Retina (tissue), 1 donor: Measurements from ENCODE around the gene KCNT1.

ENCODE experiments used
- DNase-seq: peaks from one replicate; pipeline ENCODE4 v3.0.0-alpha.2; 2016

KCNT1 gene

GRCh38 chr9:135804581-135805421 lies 102.8 kb downstream of the KCNT1 start:
- no peak for DNase-seq

- no peak for DNase-seq
Measured at GRCh38 chr9:135805422-135806022, 103.5 kb downstream of the KCNT1 start.

- DNase-seq = no peak
Measured at GRCh38 chr9:135809166-135809565, 107.2 kb downstream of the KCNT1 start.

- DNase-seq = no peak
Measured at GRCh38 chr9:135810806-135811575, 109.0 kb downstream of the KCNT1 start.

- no peak for DNase-seq
Measured at GRCh38 chr9:135811801-135812200, 109.8 kb downstream of the KCNT1 start.

- no peak for DNase-seq
Measured at GRCh38 chr9:135812961-135813360, 111.0 kb downstream of the KCNT1 start.

GRCh38 chr9:135813671-135814290 lies 111.8 kb downstream of the KCNT1 start:
- no peak for DNase-seq

- no peak for DNase-seq
Measured at GRCh38 chr9:135814421-135815095, 112.6 kb downstream of the KCNT1 start.

- DNase-seq = no peak
Measured at GRCh38 chr9:135815413-135815812, 113.4 kb downstream of the KCNT1 start.

- no peak for DNase-seq
Measured at GRCh38 chr9:135815830-135816650, 114.1 kb downstream of the KCNT1 start.

GRCh38 chr9:135816651-135816970 lies 114.6 kb downstream of the KCNT1 start:
- DNase-seq = no peak

- no peak for DNase-seq
Measured at GRCh38 chr9:135817951-135818717, 116.1 kb downstream of the KCNT1 start.

GRCh38 chr9:135818718-135819475 lies 116.9 kb downstream of the KCNT1 start:
- no peak for DNase-seq

- DNase-seq = no peak
Measured at GRCh38 chr9:135819905-135820304, 117.9 kb downstream of the KCNT1 start.

GRCh38 chr9:135820661-135821060 lies 118.7 kb downstream of the KCNT1 start:
- no peak for DNase-seq

GRCh38 chr9:135821116-135821515 lies 119.1 kb downstream of the KCNT1 start:
- DNase-seq = no peak

- DNase-seq = no peak
Measured at GRCh38 chr9:135821733-135822373, 119.9 kb downstream of the KCNT1 start.

GRCh38 chr9:135822374-135822755 lies 120.4 kb downstream of the KCNT1 start:
- no peak for DNase-seq

- no peak for DNase-seq
Measured at GRCh38 chr9:135823036-135823435, 121.1 kb downstream of the KCNT1 start.
